Aorta (tissue), 5 donors: ENCODE data around the gene CTAGE9. TPM values are rescaled to one million over a fixed set of nuclear protein-coding genes. Genes with fewer than 3 reads are reported as not detected.
A peak's percentile ranks its signal among the peaks of the same experiment; 100 is the strongest.
"Not testable (repeated sequence)": the region's sequence is repeated elsewhere in the genome, so short reads cannot be mapped to it uniquely, and the experiment has no call there.

Experiments used
- ATAC-seq: fragments of 200-7000 bp; cut with Tn5 transposase; one replicate; pipeline ENCODE4 v1.9.1; 2022; ENCODE audit warnings: moderate library complexity; ENCODE audit not compliant: low FRiP score
- DNase-seq, 2 donors: peaks; one replicate each; pipeline ENCODE4 v3.0.0-alpha.2; 2020
- H3K27ac ChIP-seq, 2 donors: one replicate each; pipeline ENCODE4 v1.5.1; 2013; ENCODE audit warnings: low read length in 2 of 2, mild to moderate bottlenecking in 2 of 2, moderate library complexity in 2 of 2, control low read depth in 1 of 2, inconsistent platforms in 1 of 2, low read depth in 1 of 2
- H3K27me3 ChIP-seq, 2 donors: one replicate each; pipeline ENCODE4 v1.6.1; 2013; ENCODE audit warnings: control low read depth in 1 of 2, low read length in 1 of 2, mild to moderate bottlenecking in 1 of 2, moderate library complexity in 1 of 2; ENCODE audit not compliant: insufficient read depth in 2 of 2, control insufficient read depth in 1 of 2
- H3K36me3 ChIP-seq, 2 donors: one replicate each; pipeline ENCODE4 v1.6.1; 2013; ENCODE audit warnings: control low read depth in 1 of 2, low read length in 1 of 2, mild to moderate bottlenecking in 1 of 2; ENCODE audit not compliant: insufficient read depth in 2 of 2, control insufficient read depth in 1 of 2
- H3K4me1 ChIP-seq, 2 donors: one replicate each; pipeline ENCODE4 v1.6.1; 2013; ENCODE audit warnings: low read length in 2 of 2, control low read depth in 1 of 2, mild to moderate bottlenecking in 1 of 2, moderate library complexity in 1 of 2; ENCODE audit not compliant: insufficient read depth in 2 of 2, control insufficient read depth in 1 of 2
- H3K4me3 ChIP-seq, 2 donors: one replicate each; pipeline ENCODE4 v1.5.1; 2013; ENCODE audit warnings: low read length in 2 of 2, control low read depth in 1 of 2, mild to moderate bottlenecking in 1 of 2
- H3K9me3 ChIP-seq: one replicate; pipeline ENCODE4 v1.6.1; 2013; ENCODE audit warnings: mild to moderate bottlenecking, low read length; ENCODE audit not compliant: control insufficient read depth
- WGBS, 2 donors: extraction: QIAGEN DNeasy Blood & Tissue Kit; methylation state at CpG; one replicate each; pipeline ENCODE4 v1.1.7; 2013; 5-methylcytosine and 5-hydroxymethylcytosine counted together
- intact Hi-C, 2 donors: fragments of 100-400 bp; cut with DNase I; formaldehyde crosslinking; loops; one replicate each; pipeline versions ENCODE4 v1.14.2 to v1.15.0; 2022
- long read RNA-seq, 2 donors: library from polyadenylated mRNA; unstranded; transcript quantifications; one replicate each; pipeline ENCODE4 v2.0.0, GENCODE V29; 2020 to 2021
- polyA plus RNA-seq, 2 donors: library from polyadenylated mRNA; stranded (reverse); fragments of 200-250 nt; gene quantifications; one replicate each; pipeline ENCODE4 v1.2.3, GENCODE V29; 2013
- total RNA-seq, 2 donors: library from RNA; stranded (reverse); fragmentation: NEBNext Ultra II Directional; extraction: Animal tissue kit (Norgen Biotek cat#: 25700); gene quantifications; one replicate each; pipeline ENCODE4 v1.2.1, GENCODE V29; 2021
- donor health status: healthy with polysubstance abuse.
- donor health status: Bipolar disorder and iron deficiency.
- donor health status: DM: no; HTN: no; CAD: no.
- donor health status: DM: no; HTN: no; CAD: no.
- donor health status: DM: yes; HTN: yes; CAD: no.

The CTAGE9 gene
- total RNA-seq: not detected
- not detected for polyA plus RNA-seq
- long read RNA-seq, donor 1: 0 reads
- long read RNA-seq, donor 2: 0 reads

- H3K4me3 ChIP-seq, intact Hi-C loops, H3K9me3 ChIP-seq, H3K36me3 ChIP-seq, DNase-seq, ATAC-seq, H3K27me3 ChIP-seq, H3K27ac ChIP-seq, H3K4me1 ChIP-seq: not testable (repeated sequence)
- 94 to 100% methylated on average over 1 to 9 of the region's 18 CpGs for WGBS, 2 donors
Measured at GRCh38 chr6:131710917-131711316, at the start of gene CTAGE9. TSS of gene CTAGE9 (minus strand) at chr6:131711017. CDS start at chr6:131711017, 0 bp downstream.

GRCh38 chr6:131758920-131759319 is 48.1 kb upstream of the CTAGE9 start:
- intact Hi-C loops: loop anchor here in 1 of 2 donors (2.0 kb wide), 1 partner anchor 20 kb away; no protein-coding TSS in a partner anchor
- Histone ChIP-seq H3K4me3 (no peak overlapping the region), H3K27me3 (no peaks in the 10 kb centered on the region), H3K27ac (no peak overlapping the region), H3K4me1 (no peaks in the 10 kb centered on the region), H3K9me3 (no peaks in the 10 kb centered on the region), H3K36me3 (no peaks in the 10 kb centered on the region)
- peak; percentile 67 for ATAC-seq
- WGBS, 2 donors: 3 to 6% methylated on average over 4 of the region's 4 CpGs
- DNase-seq: no peak

GRCh38 chr6:131756039-131756438 is 45.2 kb upstream of the CTAGE9 start:
- WGBS, 2 donors: 98 to 99% methylated on average over 2 of the region's 2 CpGs

GRCh38 chr6:131755597-131755996 is 44.8 kb upstream of the CTAGE9 start:
- Histone ChIP-seq H3K4me1 (no peaks in the 10 kb centered on the region), H3K9me3 (no peaks in the 10 kb centered on the region), H3K4me3 (no peak overlapping the region), H3K36me3 (no peaks in the 10 kb centered on the region), H3K27ac (no peak overlapping the region), H3K27me3 (no peaks in the 10 kb centered on the region)
- intact Hi-C loops: no loop called here
- DNase-seq (no peak), ATAC-seq (no peak)
- WGBS, 2 donors: 93% methylated on average over 3 of the region's 3 CpGs

More at GRCh38 chr6:131756039-131756438, 45.2 kb upstream of the CTAGE9 start:
- H3K4me1 ChIP-seq: no peaks in the 10 kb centered on the region
- no peak for ATAC-seq
- no peaks in the 10 kb centered on the region for H3K27me3 ChIP-seq
- DNase-seq: no peak
- H3K36me3 ChIP-seq: no peaks in the 10 kb centered on the region
- H3K27ac ChIP-seq: no peak overlapping the region
- no peak overlapping the region for H3K4me3 ChIP-seq
- no peaks in the 10 kb centered on the region for H3K9me3 ChIP-seq
- intact Hi-C loops: no loop called here

- intact Hi-C loops: no loop called here
- Histone ChIP-seq H3K9me3 (no peaks in the 10 kb centered on the region), H3K27ac (no peak overlapping the region), H3K36me3 (no peaks in the 10 kb centered on the region), H3K4me1 (no peaks in the 10 kb centered on the region), H3K4me3 (no peak overlapping the region), H3K27me3 (no peaks in the 10 kb centered on the region)
- no peak for ATAC-seq
- DNase-seq: no peak
- 75 to 76% methylated on average over 9 of the region's 9 CpGs for WGBS, 2 donors
Measured at GRCh38 chr6:131754715-131755567, 44.1 kb upstream of the CTAGE9 start.

GRCh38 chr6:131754088-131754487 is 43.3 kb upstream of the CTAGE9 start:
- no peaks in the 10 kb centered on the region for H3K9me3 ChIP-seq
- no peak overlapping the region for H3K4me3 ChIP-seq
- H3K27me3 ChIP-seq: no peaks in the 10 kb centered on the region
- DNase-seq: no peak
- no peaks in the 10 kb centered on the region for H3K36me3 ChIP-seq
- H3K4me1 ChIP-seq: no peaks in the 10 kb centered on the region
- 3 to 6% methylated on average over 1 of the region's 1 CpG for WGBS, 2 donors
- intact Hi-C loops: no loop called here
- no peak overlapping the region for H3K27ac ChIP-seq
- no peak for ATAC-seq

GRCh38 chr6:131751012-131751715 is 40.3 kb upstream of the CTAGE9 start:
- ATAC-seq, H3K27me3 ChIP-seq, H3K27ac ChIP-seq, intact Hi-C loops, DNase-seq, H3K4me1 ChIP-seq, H3K9me3 ChIP-seq, H3K36me3 ChIP-seq, H3K4me3 ChIP-seq: not testable (repeated sequence)
- 72 to 80% methylated on average over 10 of the region's 10 CpGs for WGBS, 2 donors

GRCh38 chr6:131749023-131749422 is 38.2 kb upstream of the CTAGE9 start:
- DNase-seq (no peak), ATAC-seq (no peak)
- H3K27me3 ChIP-seq: no peaks in the 10 kb centered on the region
- H3K4me1 ChIP-seq: no peaks in the 10 kb centered on the region
- H3K27ac ChIP-seq: no peak overlapping the region
- H3K4me3 ChIP-seq: no peak overlapping the region
- H3K9me3 ChIP-seq: no peaks in the 10 kb centered on the region
- H3K36me3 ChIP-seq: no peaks in the 10 kb centered on the region
- intact Hi-C loops: no loop called here
- 98 to 99% methylated on average over 7 of the region's 7 CpGs for WGBS, 2 donors
